ENCODE results near the gene B3GAT2.

- TF ChIP-seq, protein P1, sequence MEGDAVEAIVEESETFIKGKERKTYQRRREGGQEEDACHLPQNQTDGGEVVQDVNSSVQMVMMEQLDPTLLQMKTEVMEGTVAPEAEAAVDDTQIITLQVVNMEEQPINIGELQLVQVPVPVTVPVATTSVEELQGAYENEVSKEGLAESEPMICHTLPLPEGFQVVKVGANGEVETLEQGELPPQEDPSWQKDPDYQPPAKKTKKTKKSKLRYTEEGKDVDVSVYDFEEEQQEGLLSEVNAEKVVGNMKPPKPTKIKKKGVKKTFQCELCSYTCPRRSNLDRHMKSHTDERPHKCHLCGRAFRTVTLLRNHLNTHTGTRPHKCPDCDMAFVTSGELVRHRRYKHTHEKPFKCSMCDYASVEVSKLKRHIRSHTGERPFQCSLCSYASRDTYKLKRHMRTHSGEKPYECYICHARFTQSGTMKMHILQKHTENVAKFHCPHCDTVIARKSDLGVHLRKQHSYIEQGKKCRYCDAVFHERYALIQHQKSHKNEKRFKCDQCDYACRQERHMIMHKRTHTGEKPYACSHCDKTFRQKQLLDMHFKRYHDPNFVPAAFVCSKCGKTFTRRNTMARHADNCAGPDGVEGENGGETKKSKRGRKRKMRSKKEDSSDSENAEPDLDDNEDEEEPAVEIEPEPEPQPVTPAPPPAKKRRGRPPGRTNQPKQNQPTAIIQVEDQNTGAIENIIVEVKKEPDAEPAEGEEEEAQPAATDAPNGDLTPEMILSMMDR (IDR thresholded peaks at IDR 0.05; ENCODE audit: poor library complexity) = no peak
- TF ChIP-seq EZH2 (IDR thresholded peaks at IDR 0.05; ENCODE audit: borderline replicate concordance) = no peak
Measured at GRCh38 chr6:70991253-70991652, 34.4 kb upstream of the B3GAT2 start.

Data from hepatocyte (in vitro differentiated cells).